ENCODE results near the gene NYAP1. TPM values are rescaled to one million over a fixed set of nuclear protein-coding genes. Genes with fewer than 3 reads are reported as not detected.
"Not testable (repeated sequence)": the region's sequence is repeated elsewhere in the genome, so short reads cannot be mapped to it uniquely, and the experiment has no call there.

Gene NYAP1
- polyA plus RNA-seq, 1 donor (not counting 4 experiments of a cell fraction or from before 2014, with no cell fraction given), result 0.16 TPM

DNA sequence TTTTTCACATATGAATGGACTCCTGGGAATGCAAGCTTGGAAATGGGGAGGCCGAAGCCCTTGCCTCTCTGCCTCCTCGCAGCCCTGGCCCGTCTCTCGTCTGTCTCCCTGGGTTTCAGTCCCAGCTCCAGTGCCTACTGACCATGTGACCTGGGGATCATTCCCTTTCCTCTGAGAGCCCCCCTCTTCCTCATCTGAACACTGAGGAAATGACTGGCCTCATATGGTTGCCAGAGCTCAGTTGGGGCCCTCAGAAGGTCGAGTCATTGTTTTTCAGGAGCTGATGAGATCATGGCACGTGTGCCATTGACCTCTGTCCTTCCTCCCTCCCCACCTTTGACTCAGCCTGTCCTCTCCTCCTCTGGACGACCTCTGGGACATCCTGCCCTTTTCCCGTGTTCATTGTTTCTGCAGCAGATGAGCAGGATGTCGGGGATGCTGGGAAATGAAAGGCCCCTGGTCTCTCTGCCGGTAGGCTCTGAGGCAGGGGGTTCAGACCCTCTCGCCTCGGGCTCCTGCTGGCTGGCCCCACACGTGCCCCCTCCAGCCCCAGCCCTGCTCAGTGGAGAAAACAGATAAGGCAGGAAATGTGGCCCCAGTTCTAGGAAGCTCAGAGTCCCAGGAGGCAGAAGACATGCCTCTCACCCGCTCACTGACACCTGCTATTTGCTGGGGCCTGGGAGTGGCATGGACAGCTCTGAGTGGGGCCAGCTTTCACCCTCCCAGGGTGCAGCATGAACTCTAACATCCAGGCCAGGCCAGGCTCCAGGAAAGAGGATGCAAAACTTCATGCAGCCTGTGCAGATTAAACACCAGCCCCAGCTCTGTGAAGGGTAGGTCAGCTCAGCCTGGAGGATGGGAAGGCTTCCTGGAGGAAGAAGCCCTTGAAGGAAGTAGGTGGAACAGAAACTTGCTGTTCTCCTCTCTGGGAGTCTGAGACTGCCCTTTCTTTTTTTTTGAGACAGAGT lies 39.1 kb upstream of the NYAP1 start:
- no peaks in the 10 kb centered on the region for H3K9me1 ChIP-seq (ENCODE audit: control insufficient read depth, extremely low read depth, insufficient read depth, low read length)
- dilution Hi-C loops (cut with MboI; ENCODE audit: extremely low pct_ligation_motif_present, low sequenced_read_pairs), result no loop called here
- H4K20me1 ChIP-seq (ENCODE audit: control insufficient read depth, extremely low read depth, insufficient read depth, low read length), result no peaks in the 10 kb centered on the region
- FAIRE-seq (no peak), DNase-seq (ENCODE audit: low read depth, low spot score) (no peak)
- H3K4me1 ChIP-seq (ENCODE audit: control insufficient read depth, extremely low read depth, insufficient read depth, low read length), result peaks cover 3% of the 10 kb centered on the region
- no peaks in the 10 kb centered on the region for H3K9me3 ChIP-seq (ENCODE audit: control insufficient read depth, low read depth, low read length)
- TF ChIP-seq, protein P1, sequence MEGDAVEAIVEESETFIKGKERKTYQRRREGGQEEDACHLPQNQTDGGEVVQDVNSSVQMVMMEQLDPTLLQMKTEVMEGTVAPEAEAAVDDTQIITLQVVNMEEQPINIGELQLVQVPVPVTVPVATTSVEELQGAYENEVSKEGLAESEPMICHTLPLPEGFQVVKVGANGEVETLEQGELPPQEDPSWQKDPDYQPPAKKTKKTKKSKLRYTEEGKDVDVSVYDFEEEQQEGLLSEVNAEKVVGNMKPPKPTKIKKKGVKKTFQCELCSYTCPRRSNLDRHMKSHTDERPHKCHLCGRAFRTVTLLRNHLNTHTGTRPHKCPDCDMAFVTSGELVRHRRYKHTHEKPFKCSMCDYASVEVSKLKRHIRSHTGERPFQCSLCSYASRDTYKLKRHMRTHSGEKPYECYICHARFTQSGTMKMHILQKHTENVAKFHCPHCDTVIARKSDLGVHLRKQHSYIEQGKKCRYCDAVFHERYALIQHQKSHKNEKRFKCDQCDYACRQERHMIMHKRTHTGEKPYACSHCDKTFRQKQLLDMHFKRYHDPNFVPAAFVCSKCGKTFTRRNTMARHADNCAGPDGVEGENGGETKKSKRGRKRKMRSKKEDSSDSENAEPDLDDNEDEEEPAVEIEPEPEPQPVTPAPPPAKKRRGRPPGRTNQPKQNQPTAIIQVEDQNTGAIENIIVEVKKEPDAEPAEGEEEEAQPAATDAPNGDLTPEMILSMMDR (optimal IDR thresholded peaks at IDR 0.05 in 1 of 3, IDR thresholded peaks at IDR 0.05 in 1 of 3, conservative IDR thresholded peaks at IDR 0.05 in 1 of 3; ENCODE audit: extremely low read depth in 1 of 3, insufficient read depth in 2 of 3, low read length in 3 of 3), result no peak
- no peak for TF ChIP-seq EZH2 (IDR thresholded peaks at IDR 0.05; ENCODE audit: low read length)
- H3K27me3 ChIP-seq (ENCODE audit: control insufficient read depth, extremely low read depth, insufficient read depth, low read length), result no peaks in the 10 kb centered on the region
- H3K27ac ChIP-seq (ENCODE audit: control insufficient read depth, insufficient read depth, low read length), result no peak overlapping the region
- no peaks in the 10 kb centered on the region for H3K36me3 ChIP-seq (ENCODE audit: control insufficient read depth in 2 of 2, extremely low read depth in 1 of 2, insufficient read depth in 2 of 2, low read length in 2 of 2)
- no peak overlapping the region for H2AFZ ChIP-seq (ENCODE audit: control insufficient read depth, low read length)
- H3K79me2 ChIP-seq (ENCODE audit: control insufficient read depth, insufficient read depth, low read length), result no peaks in the 10 kb centered on the region
- no peak overlapping the region for H3K4me3 ChIP-seq (ENCODE audit: control insufficient read depth in 2 of 3, extremely low read depth in 1 of 3, insufficient read depth in 2 of 3, low read depth in 1 of 3, low read length in 3 of 3)
- no peak overlapping the region for H3K9ac ChIP-seq (ENCODE audit: control insufficient read depth, extremely low read depth, insufficient read depth, low read length)
- no peak overlapping the region for H3K4me2 ChIP-seq (ENCODE audit: control insufficient read depth, extremely low read depth, insufficient read depth, low read depth, low read length)

DNA sequence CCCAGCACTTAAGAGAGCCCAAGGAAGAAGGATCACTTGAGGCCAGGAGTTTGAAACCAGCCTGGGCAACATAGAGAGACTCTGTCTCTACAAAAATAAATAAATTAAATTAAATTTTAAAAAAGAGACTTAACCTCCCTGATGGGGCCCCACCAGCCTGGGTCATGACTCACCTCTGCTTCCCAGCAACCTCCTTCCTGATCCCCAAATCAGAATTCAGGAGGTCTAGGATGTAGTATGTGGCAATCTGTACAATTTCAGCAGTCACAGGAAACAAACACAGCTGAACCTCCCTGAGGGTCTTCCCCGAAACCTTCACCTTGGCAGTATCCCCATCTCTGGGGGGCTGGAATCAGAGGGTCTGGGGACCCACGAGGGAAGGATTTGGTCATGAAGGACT lies 37.7 kb upstream of the NYAP1 start:
- TF ChIP-seq, protein P1 (optimal IDR thresholded peaks at IDR 0.05 in 1 of 3, IDR thresholded peaks at IDR 0.05 in 1 of 3, conservative IDR thresholded peaks at IDR 0.05 in 1 of 3; ENCODE audit: extremely low read depth in 1 of 3, insufficient read depth in 2 of 3, low read length in 3 of 3), result no peak
- no peak for TF ChIP-seq EZH2 (IDR thresholded peaks at IDR 0.05; ENCODE audit: low read length)
- Histone ChIP-seq H3K4me2 (ENCODE audit: control insufficient read depth, extremely low read depth, insufficient read depth, low read depth, low read length) (no peak overlapping the region), H3K4me3 (ENCODE audit: control insufficient read depth in 2 of 3, extremely low read depth in 1 of 3, insufficient read depth in 2 of 3, low read depth in 1 of 3, low read length in 3 of 3) (no peak overlapping the region), H3K36me3 (ENCODE audit: control insufficient read depth in 2 of 2, extremely low read depth in 1 of 2, insufficient read depth in 2 of 2, low read length in 2 of 2) (no peaks in the 10 kb centered on the region), H3K4me1 (ENCODE audit: control insufficient read depth, extremely low read depth, insufficient read depth, low read length) (peaks cover 6% of the 10 kb centered on the region), H3K9me3 (ENCODE audit: control insufficient read depth, low read depth, low read length) (no peaks in the 10 kb centered on the region), H3K9ac (ENCODE audit: control insufficient read depth, extremely low read depth, insufficient read depth, low read length) (no peak overlapping the region), H3K27ac (ENCODE audit: control insufficient read depth, insufficient read depth, low read length) (no peak overlapping the region), H3K79me2 (ENCODE audit: control insufficient read depth, insufficient read depth, low read length) (no peaks in the 10 kb centered on the region), H4K20me1 (ENCODE audit: control insufficient read depth, extremely low read depth, insufficient read depth, low read length) (no peaks in the 10 kb centered on the region), H3K9me1 (ENCODE audit: control insufficient read depth, extremely low read depth, insufficient read depth, low read length) (no peaks in the 10 kb centered on the region), H3K27me3 (ENCODE audit: control insufficient read depth, extremely low read depth, insufficient read depth, low read length) (no peaks in the 10 kb centered on the region), H2AFZ (ENCODE audit: control insufficient read depth, low read length) (no peak overlapping the region)
- dilution Hi-C loops (cut with MboI; ENCODE audit: extremely low pct_ligation_motif_present, low sequenced_read_pairs), result no loop called here
- no peak for DNase-seq (ENCODE audit: low read depth, low spot score)
- FAIRE-seq, result no peak

DNA sequence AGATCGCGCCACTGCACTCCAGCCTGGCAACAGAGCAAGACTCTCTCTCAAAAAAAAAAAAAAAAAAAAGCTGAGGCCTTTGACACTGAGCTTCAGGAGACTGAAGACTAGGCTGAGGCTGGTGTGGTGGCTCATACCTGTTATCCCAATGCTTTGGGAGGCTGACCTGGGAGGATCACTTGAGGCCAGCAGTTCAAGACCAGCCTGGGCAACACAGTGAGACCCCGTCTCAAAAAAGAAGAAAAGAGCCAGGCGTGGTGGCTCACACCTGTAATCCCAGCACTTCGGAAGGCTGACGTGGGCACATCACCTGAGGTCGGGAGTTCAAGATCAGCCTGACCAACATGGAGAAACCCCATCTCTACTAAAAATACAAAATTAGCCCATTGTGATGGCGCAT lies 36.4 kb upstream of the NYAP1 start:
- FAIRE-seq; H3K27me3 ChIP-seq (ENCODE audit: control insufficient read depth, extremely low read depth, insufficient read depth, low read length); H2AFZ ChIP-seq (ENCODE audit: control insufficient read depth, low read length); dilution Hi-C loops (cut with MboI; ENCODE audit: extremely low pct_ligation_motif_present, low sequenced_read_pairs); H3K79me2 ChIP-seq (ENCODE audit: control insufficient read depth, insufficient read depth, low read length); H3K4me3 ChIP-seq (ENCODE audit: control insufficient read depth in 2 of 3, extremely low read depth in 1 of 3, insufficient read depth in 2 of 3, low read depth in 1 of 3, low read length in 3 of 3); DNase-seq (ENCODE audit: low read depth, low spot score); H3K27ac ChIP-seq (ENCODE audit: control insufficient read depth, insufficient read depth, low read length); H3K36me3 ChIP-seq (ENCODE audit: control insufficient read depth in 2 of 2, extremely low read depth in 1 of 2, insufficient read depth in 2 of 2, low read length in 2 of 2); H3K4me1 ChIP-seq (ENCODE audit: control insufficient read depth, extremely low read depth, insufficient read depth, low read length); H3K9me1 ChIP-seq (ENCODE audit: control insufficient read depth, extremely low read depth, insufficient read depth, low read length); H3K4me2 ChIP-seq (ENCODE audit: control insufficient read depth, extremely low read depth, insufficient read depth, low read depth, low read length); H3K9me3 ChIP-seq (ENCODE audit: control insufficient read depth, low read depth, low read length); H3K9ac ChIP-seq (ENCODE audit: control insufficient read depth, extremely low read depth, insufficient read depth, low read length); H4K20me1 ChIP-seq (ENCODE audit: control insufficient read depth, extremely low read depth, insufficient read depth, low read length): not testable (repeated sequence)
